PC-9 (cell line): Measurements from ENCODE around the gene LRRK1. TPM values are rescaled to one million over a fixed set of nuclear protein-coding genes. Genes with fewer than 3 reads are reported as not detected.

Experiments used
- BruUV-seq: library from RNA; stranded (reverse); fragments of 400-500 nt; replicated peaks from 2 replicates; lab custom pipeline; 2021; lab: Mats Ljungman, UMichigan
- CTCF ChIA-PET: fragments of 300-600 bp; sonication (Branson Sonifier 250); formaldehyde crosslinking; loops from one replicate; lab custom pipeline; 2022; ENCODE audit warnings: antibody characterized with exemption; lab: Charles Lee
- POLR2A ChIA-PET: fragments of 300-600 bp; sonication (Branson Sonifier 250); formaldehyde crosslinking; loops from one replicate; lab custom pipeline; 2022; ENCODE audit warnings: antibody characterized with exemption; ENCODE audit not compliant: unreplicated experiment; lab: Charles Lee
- DNase-seq, 2 experiments: peaks; one replicate each; pipeline versions ENCODE4 v3.0.0 to v3.0.0-alpha.2; 2015 to 2022; ENCODE audit warnings: mixed read lengths in 1 of 2
- H2AFZ ChIP-seq: fragments of 200-600 bp; sonication (generic); 2 replicates; pipeline ENCODE4 v1.8.1; 2017; ENCODE audit warnings: antibody characterized with exemption
- H3F3A ChIP-seq: fragments of 200-600 bp; sonication (generic); 2 replicates; pipeline ENCODE4 v1.8.1; 2017; ENCODE audit warnings: antibody characterized with exemption, mild to moderate bottlenecking, low read depth; ENCODE audit not compliant: insufficient read depth
- H3K27ac ChIP-seq: fragments of 200-600 bp; sonication (generic); 2 replicates; pipeline ENCODE4 v1.6.1; 2016; ENCODE audit warnings: mixed run types
- H3K27me3 ChIP-seq: fragments of 200-600 bp; sonication (generic); 2 replicates; pipeline ENCODE4 v1.6.1; 2016; ENCODE audit warnings: low read depth, mixed run types; ENCODE audit not compliant: insufficient read depth
- H3K36me3 ChIP-seq: fragments of 200-600 bp; sonication (generic); 2 replicates; pipeline ENCODE4 v1.6.1; 2016; ENCODE audit warnings: low read depth, mixed run types
- H3K4me1 ChIP-seq: fragments of 200-600 bp; sonication (generic); replicated peaks from 2 replicates; pipeline ENCODE4 v1.6.1; 2016; ENCODE audit warnings: mixed run types; ENCODE audit not compliant: insufficient read depth
- H3K4me2 ChIP-seq: fragments of 200-600 bp; sonication (generic); 2 replicates; pipeline ENCODE4 v1.6.1; 2017; ENCODE audit warnings: mixed run types
- H3K4me3 ChIP-seq: fragments of 200-600 bp; sonication (generic); 2 replicates; pipeline ENCODE4 v1.6.1; 2016; ENCODE audit warnings: mixed run types
- H3K79me2 ChIP-seq: fragments of 200-600 bp; sonication (generic); 2 replicates; pipeline ENCODE4 v1.6.1; 2017; ENCODE audit warnings: low read depth, mixed run types
- H3K9me2 ChIP-seq: fragments of 200-600 bp; sonication (generic); 2 replicates; pipeline ENCODE4 v1.8.1; 2017; ENCODE audit warnings: mild to moderate bottlenecking; ENCODE audit not compliant: insufficient read depth
- H3K9me3 ChIP-seq: fragments of 200-600 bp; sonication (generic); 2 replicates; pipeline ENCODE4 v1.8.1; 2016; ENCODE audit warnings: low read depth; ENCODE audit not compliant: insufficient read depth
- H4K20me1 ChIP-seq: fragments of 200-600 bp; sonication (generic); 2 replicates; pipeline ENCODE4 v1.8.1; 2017; ENCODE audit not compliant: insufficient read depth
- EZH2 ChIP-seq: fragments of 200-600 bp; sonication (generic); IDR thresholded peaks from 2 replicates; pipeline ENCODE4 v1.8.0; 2017; ENCODE audit warnings: antibody characterized with exemption, low read depth
- intact Hi-C: fragments of 100-400 bp; cut with micrococcal nuclease; formaldehyde crosslinking; loops from one replicate; pipeline ENCODE4 v1.10.0; 2022; ENCODE audit not compliant: unreplicated experiment
- total RNA-seq: library from RNA; stranded (reverse); gene quantifications from 2 replicates; pipeline ENCODE4 v1.2.3, GENCODE V29; 2021
- TF ChIP-seq, protein P1 (sequence below): fragments of 200-600 bp; sonication (generic); conservative IDR thresholded peaks from 2 replicates; pipeline ENCODE4 v1.6.1; 2017; ENCODE audit warnings: mixed run types, antibody characterized with exemption, mild to moderate bottlenecking, moderate library complexity

LRRK1 gene
- total RNA-seq, 1 experiment from 2014 or later: 15.7 TPM

DNA sequence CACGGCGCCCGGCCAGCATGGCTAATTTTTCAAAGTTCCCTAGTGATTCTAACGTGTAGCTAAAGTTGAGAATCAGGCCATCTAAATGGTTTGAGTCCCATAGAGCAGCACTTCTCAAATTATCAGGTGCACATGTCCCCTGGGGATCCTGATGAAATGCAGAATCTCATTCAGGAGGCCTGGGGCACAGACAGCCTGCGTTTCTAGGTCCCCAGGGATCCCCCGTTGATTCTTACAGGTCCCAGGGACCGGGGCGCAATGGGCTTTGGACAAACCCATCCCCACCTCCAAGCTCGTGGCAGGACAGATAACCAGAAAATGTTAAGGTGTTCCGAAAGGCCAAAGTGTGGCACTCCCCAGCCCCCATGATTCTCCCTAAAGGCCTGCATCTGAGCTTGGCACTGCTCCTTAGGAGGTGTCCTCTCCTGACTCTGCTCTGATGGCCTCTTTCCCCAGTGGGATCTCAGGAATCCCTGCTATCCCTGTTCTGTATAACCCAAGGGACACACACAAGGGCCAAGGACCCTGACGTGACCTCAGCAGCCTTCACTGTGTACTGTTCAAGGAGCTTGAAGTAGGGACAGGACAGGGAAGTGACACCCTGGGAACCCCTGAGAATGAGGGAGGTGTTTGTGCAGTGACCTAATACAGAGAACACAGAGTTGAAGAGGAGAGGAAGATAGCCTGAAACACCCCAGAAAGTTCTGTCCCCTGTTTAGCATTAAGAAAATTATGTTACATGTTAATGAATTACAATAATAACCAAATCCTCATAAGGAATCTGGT lies 8.0 kb downstream of the LRRK1 start:
- Histone ChIP-seq H3K36me3 (0 out of 2 replicates have a peak, but pooled peaks cover 12% of the 10 kb centered on the region), H3K4me3 (no peak overlapping the region), H3K4me1 (0 out of 2 replicates have a peak, but pooled peaks cover 13% of the 10 kb centered on the region), H2AFZ (no peak overlapping the region), H3F3A (no peaks in the 10 kb centered on the region), H4K20me1 (no peaks in the 10 kb centered on the region), H3K27me3 (no peaks in the 10 kb centered on the region), H3K79me2 (no peaks in the 10 kb centered on the region), H3K9me2 (no peaks in the 10 kb centered on the region), H3K9me3 (no peaks in the 10 kb centered on the region), H3K4me2 (no peak overlapping the region), H3K27ac (no peak overlapping the region)
- DNase-seq: no peak
- intact Hi-C loops: no loop called here
- ChIA-PET POLR2A (no interaction called here), CTCF (no interaction called here)
- TF ChIP-seq, protein P1, sequence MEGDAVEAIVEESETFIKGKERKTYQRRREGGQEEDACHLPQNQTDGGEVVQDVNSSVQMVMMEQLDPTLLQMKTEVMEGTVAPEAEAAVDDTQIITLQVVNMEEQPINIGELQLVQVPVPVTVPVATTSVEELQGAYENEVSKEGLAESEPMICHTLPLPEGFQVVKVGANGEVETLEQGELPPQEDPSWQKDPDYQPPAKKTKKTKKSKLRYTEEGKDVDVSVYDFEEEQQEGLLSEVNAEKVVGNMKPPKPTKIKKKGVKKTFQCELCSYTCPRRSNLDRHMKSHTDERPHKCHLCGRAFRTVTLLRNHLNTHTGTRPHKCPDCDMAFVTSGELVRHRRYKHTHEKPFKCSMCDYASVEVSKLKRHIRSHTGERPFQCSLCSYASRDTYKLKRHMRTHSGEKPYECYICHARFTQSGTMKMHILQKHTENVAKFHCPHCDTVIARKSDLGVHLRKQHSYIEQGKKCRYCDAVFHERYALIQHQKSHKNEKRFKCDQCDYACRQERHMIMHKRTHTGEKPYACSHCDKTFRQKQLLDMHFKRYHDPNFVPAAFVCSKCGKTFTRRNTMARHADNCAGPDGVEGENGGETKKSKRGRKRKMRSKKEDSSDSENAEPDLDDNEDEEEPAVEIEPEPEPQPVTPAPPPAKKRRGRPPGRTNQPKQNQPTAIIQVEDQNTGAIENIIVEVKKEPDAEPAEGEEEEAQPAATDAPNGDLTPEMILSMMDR: no peak
- TF ChIP-seq EZH2: no peak
- BruUV-seq: no TSS peak

DNA sequence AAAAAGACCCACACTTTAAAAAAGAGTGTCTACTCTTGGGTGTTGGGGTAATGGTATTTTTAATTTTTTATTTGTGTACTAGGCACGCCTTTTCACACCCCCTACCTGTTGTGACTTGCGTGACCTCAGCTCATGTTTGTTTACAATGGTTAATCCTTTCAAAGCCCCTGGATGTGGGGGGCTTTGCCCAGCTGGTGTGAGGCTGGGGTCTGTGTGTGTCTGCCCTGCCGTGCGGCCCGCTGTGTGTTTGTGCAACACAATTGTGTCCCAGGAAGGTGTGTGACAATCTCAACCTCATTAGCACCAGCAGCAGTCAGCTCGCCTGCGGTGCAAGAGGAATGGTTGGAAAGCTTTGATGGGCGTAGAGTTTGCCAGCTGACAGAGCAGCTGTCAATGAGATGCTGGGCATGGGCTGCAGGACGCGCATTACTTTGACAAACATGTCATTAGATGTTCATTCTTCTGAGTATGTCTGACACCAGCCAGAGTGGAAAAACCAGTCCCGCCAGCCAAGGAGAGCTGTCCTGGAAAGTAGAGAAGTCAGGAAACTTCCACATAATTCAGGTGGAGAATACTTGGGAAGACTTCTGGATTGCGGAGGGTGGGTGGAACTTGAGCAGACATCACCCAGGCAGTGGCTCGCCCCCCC lies 9.6 kb downstream of the LRRK1 start:
- no peak for TF ChIP-seq EZH2
- TF ChIP-seq, protein P1: no peak
- Histone ChIP-seq H3K27ac (no peak overlapping the region), H4K20me1 (no peaks in the 10 kb centered on the region), H3K36me3 (0 out of 2 replicates have a peak, but pooled peaks cover 12% of the 10 kb centered on the region), H2AFZ (no peak overlapping the region), H3K9me3 (no peaks in the 10 kb centered on the region), H3F3A (no peaks in the 10 kb centered on the region), H3K9me2 (no peaks in the 10 kb centered on the region), H3K4me2 (no peak overlapping the region), H3K4me1 (0 out of 2 replicates have a peak, but pooled peaks cover 13% of the 10 kb centered on the region), H3K4me3 (no peak overlapping the region), H3K79me2 (no peaks in the 10 kb centered on the region), H3K27me3 (no peaks in the 10 kb centered on the region)
- CTCF ChIA-PET: interaction anchor here (0.6 kb wide), 1 partner anchor 29 kb away, joined by 3 read pairs; no protein-coding TSS in a partner anchor
- peak; percentile 46 to 60 for DNase-seq
- intact Hi-C loops: loop anchor here (1.0 kb wide), 1 partner anchor 10 kb away; no protein-coding TSS in a partner anchor
- BruUV-seq: no TSS peak
- POLR2A ChIA-PET: interaction anchor here (0.7 kb wide), 1 partner anchor 73 kb away, joined by 3 read pairs; no protein-coding TSS in a partner anchor

DNA sequence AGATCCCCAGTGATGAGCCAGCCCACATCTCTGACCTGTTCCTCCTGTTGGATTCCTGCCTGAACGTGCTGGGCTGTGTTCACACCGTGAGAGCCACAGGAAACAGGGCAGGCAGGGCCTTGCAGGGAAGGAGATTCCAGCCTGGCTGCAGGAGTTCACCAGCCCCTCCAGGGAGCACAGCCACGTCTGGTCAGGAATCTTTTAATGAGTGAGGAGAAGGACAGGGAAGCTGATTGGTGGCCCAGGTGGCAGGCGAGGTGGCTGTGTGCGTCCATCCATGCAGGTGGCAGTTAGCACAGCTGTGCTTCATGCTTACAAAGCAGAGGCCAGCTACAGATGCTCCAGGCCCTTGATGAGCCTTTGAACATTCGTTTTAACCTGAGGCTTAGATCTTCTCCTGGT lies 10.5 kb downstream of the LRRK1 start:
- BruUV-seq: no TSS peak
- H3K27me3 ChIP-seq: no peaks in the 10 kb centered on the region
- CTCF ChIA-PET: no interaction called here
- no peak overlapping the region for H3K4me3 ChIP-seq
- POLR2A ChIA-PET: no interaction called here
- no peaks in the 10 kb centered on the region for H3K79me2 ChIP-seq
- no peak overlapping the region for H3K4me2 ChIP-seq
- H3K27ac ChIP-seq: no peak overlapping the region
- H3K9me3 ChIP-seq: no peaks in the 10 kb centered on the region
- no peaks in the 10 kb centered on the region for H3K9me2 ChIP-seq
- no peak for DNase-seq
- 0 out of 2 replicates have a peak, but pooled peaks cover 13% of the 10 kb centered on the region for H3K4me1 ChIP-seq
- intact Hi-C loops: loop anchor here (1.0 kb wide), 1 partner anchor 11 kb away; no protein-coding TSS in a partner anchor
- H3K36me3 ChIP-seq: 0 out of 2 replicates have a peak, but pooled peaks cover 12% of the 10 kb centered on the region
- H3F3A ChIP-seq: no peaks in the 10 kb centered on the region
- no peak for TF ChIP-seq EZH2
- TF ChIP-seq, protein P1: no peak
- H2AFZ ChIP-seq: no peak overlapping the region
- no peaks in the 10 kb centered on the region for H4K20me1 ChIP-seq
